Aorta (tissue), 5 donors: ENCODE results near the gene MRPS11. TPM values are rescaled to one million over a fixed set of nuclear protein-coding genes. Genes with fewer than 3 reads are reported as not detected.
"Not testable (repeated sequence)": the region's sequence is repeated elsewhere in the genome, so short reads cannot be mapped to it uniquely, and the experiment has no call there.

Source experiments
- ATAC-seq: fragments of 200-7000 bp; cut with Tn5 transposase; one replicate; pipeline ENCODE4 v1.9.1; 2022; ENCODE audit warnings: moderate library complexity; ENCODE audit not compliant: low FRiP score
- DNase-seq, 2 donors: peaks; one replicate each; pipeline ENCODE4 v3.0.0-alpha.2; 2020
- H3K27ac ChIP-seq, 2 donors: one replicate each; pipeline ENCODE4 v1.5.1; 2013; ENCODE audit warnings: low read length in 2 of 2, mild to moderate bottlenecking in 2 of 2, moderate library complexity in 2 of 2, control low read depth in 1 of 2, inconsistent platforms in 1 of 2, low read depth in 1 of 2
- H3K27me3 ChIP-seq, 2 donors: one replicate each; pipeline ENCODE4 v1.6.1; 2013; ENCODE audit warnings: control low read depth in 1 of 2, low read length in 1 of 2, mild to moderate bottlenecking in 1 of 2, moderate library complexity in 1 of 2; ENCODE audit not compliant: insufficient read depth in 2 of 2, control insufficient read depth in 1 of 2
- H3K36me3 ChIP-seq, 2 donors: one replicate each; pipeline ENCODE4 v1.6.1; 2013; ENCODE audit warnings: control low read depth in 1 of 2, low read length in 1 of 2, mild to moderate bottlenecking in 1 of 2; ENCODE audit not compliant: insufficient read depth in 2 of 2, control insufficient read depth in 1 of 2
- H3K4me1 ChIP-seq, 2 donors: one replicate each; pipeline ENCODE4 v1.6.1; 2013; ENCODE audit warnings: low read length in 2 of 2, control low read depth in 1 of 2, mild to moderate bottlenecking in 1 of 2, moderate library complexity in 1 of 2; ENCODE audit not compliant: insufficient read depth in 2 of 2, control insufficient read depth in 1 of 2
- H3K4me3 ChIP-seq, 2 donors: one replicate each; pipeline ENCODE4 v1.5.1; 2013; ENCODE audit warnings: low read length in 2 of 2, control low read depth in 1 of 2, mild to moderate bottlenecking in 1 of 2
- H3K9me3 ChIP-seq: one replicate; pipeline ENCODE4 v1.6.1; 2013; ENCODE audit warnings: mild to moderate bottlenecking, low read length; ENCODE audit not compliant: control insufficient read depth
- WGBS, 2 donors: extraction: QIAGEN DNeasy Blood & Tissue Kit; methylation state at CpG; one replicate each; pipeline ENCODE4 v1.1.7; 2013; 5-methylcytosine and 5-hydroxymethylcytosine counted together
- intact Hi-C, 2 donors: fragments of 100-400 bp; cut with DNase I; formaldehyde crosslinking; loops; one replicate each; pipeline versions ENCODE4 v1.14.2 to v1.15.0; 2022
- polyA plus RNA-seq, 2 donors: library from polyadenylated mRNA; stranded (reverse); fragments of 200-250 nt; gene quantifications; one replicate each; pipeline ENCODE4 v1.2.3, GENCODE V29; 2013
- total RNA-seq, 2 donors: library from RNA; stranded (reverse); fragmentation: NEBNext Ultra II Directional; extraction: Animal tissue kit (Norgen Biotek cat#: 25700); gene quantifications; one replicate each; pipeline ENCODE4 v1.2.1, GENCODE V29; 2021
- donor health status: healthy with polysubstance abuse.
- donor health status: Bipolar disorder and iron deficiency.
- donor health status: DM: no; HTN: no; CAD: no.
- donor health status: DM: no; HTN: no; CAD: no.
- donor health status: DM: yes; HTN: yes; CAD: no.

Gene MRPS11
- total and polyA plus RNA-seq, 4 donors = 24.9 to 42.4 (median 30.8) TPM

DNA sequence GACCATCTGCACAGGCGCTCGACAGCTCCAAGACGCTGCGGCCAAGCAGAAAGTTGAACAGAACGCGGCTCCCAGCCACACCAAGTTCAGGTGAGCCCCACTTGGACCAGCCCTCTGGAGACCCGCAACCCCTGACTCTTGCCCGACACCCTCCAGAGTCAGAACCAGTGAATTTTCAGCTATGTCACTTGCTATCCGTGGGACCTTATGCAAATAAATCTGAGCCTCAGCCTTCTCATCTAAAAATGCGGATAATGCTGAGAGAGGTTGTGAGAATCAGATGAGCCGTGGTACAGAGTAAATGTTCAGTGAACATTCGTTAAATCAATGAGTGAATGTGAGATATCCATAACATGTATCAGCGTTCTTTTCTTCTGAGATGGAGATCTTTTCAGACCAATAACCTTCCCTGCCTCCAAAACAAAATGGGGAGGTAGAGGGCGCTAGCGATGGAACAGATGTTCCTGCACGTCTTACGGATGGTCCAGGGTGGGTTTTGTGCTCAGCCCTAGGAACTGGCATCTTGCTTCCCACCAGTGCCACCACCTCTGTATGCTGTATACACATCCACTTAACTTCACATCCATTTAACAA, 524 bp downstream of the MRPS11 start:
- Histone ChIP-seq H3K27ac (no peak overlapping the region), H3K4me1 (peaks cover 0 to 5% of the 10 kb centered on the region in 2 donors), H3K36me3 (peaks cover 0 to 7% of the 10 kb centered on the region in 2 donors), H3K9me3 (no peaks in the 10 kb centered on the region), H3K27me3 (no peaks in the 10 kb centered on the region), H3K4me3 (peak overlapping the region; percentile 29 to 73)
- intact Hi-C loops = loop anchor here in 1 of 2 donors (5.0 kb wide), 1 partner anchor 154 kb away; the partner anchor contains the start of gene AEN
- ATAC-seq (no peak), DNase-seq (no peak)
- WGBS, 2 donors = 1% methylated on average over 17 of the region's 17 CpGs

GRCh38 chr15:88468721-88469120, 1.2 kb downstream of the MRPS11 start:
- ATAC-seq, H3K4me3 ChIP-seq, DNase-seq, H3K27me3 ChIP-seq, H3K4me1 ChIP-seq, H3K36me3 ChIP-seq, H3K27ac ChIP-seq, H3K9me3 ChIP-seq: not testable (repeated sequence)
- 96% methylated on average over 10 of the region's 10 CpGs for WGBS, 2 donors
- intact Hi-C loops = loop anchor here in 1 of 2 donors (5.0 kb wide), 1 partner anchor 154 kb away; the partner anchor contains the start of gene AEN

GRCh38 chr15:88469321-88469720, 1.8 kb downstream of the MRPS11 start:
- WGBS, 2 donors = 93 to 98% methylated on average over 2 of the region's 2 CpGs
- H3K27me3 ChIP-seq = no peaks in the 10 kb centered on the region
- peaks cover 0 to 5% of the 10 kb centered on the region in 2 donors for H3K4me1 ChIP-seq
- peaks cover 0 to 2% of the 10 kb centered on the region in 2 donors for H3K36me3 ChIP-seq
- no peaks in the 10 kb centered on the region for H3K9me3 ChIP-seq
- intact Hi-C loops = loop anchor here in 1 of 2 donors (5.0 kb wide), 1 partner anchor 153 kb away; the partner anchor contains the start of gene AEN
- H3K4me3 ChIP-seq = no peak overlapping the region
- no peak overlapping the region for H3K27ac ChIP-seq
- DNase-seq = no peak
- no peak for ATAC-seq

- H3K27ac ChIP-seq = no peak overlapping the region
- no peak overlapping the region for H3K4me3 ChIP-seq
- no peaks in the 10 kb centered on the region for H3K9me3 ChIP-seq
- DNase-seq (no peak), ATAC-seq (no peak)
- H3K4me1 ChIP-seq = peaks cover 0 to 5% of the 10 kb centered on the region in 2 donors
- intact Hi-C loops = no loop called here
- no peaks in the 10 kb centered on the region for H3K27me3 ChIP-seq
- H3K36me3 ChIP-seq = peaks cover 2% of the 10 kb centered on the region in 2 donors
- WGBS, 2 donors = 91% methylated on average over 6 of the region's 6 CpGs
Observed at GRCh38 chr15:88470625-88471372, 3.3 kb downstream of the MRPS11 start.

- H3K4me3 ChIP-seq = no peak overlapping the region
- no peaks in the 10 kb centered on the region for H3K9me3 ChIP-seq
- intact Hi-C loops = no loop called here
- ATAC-seq (no peak), DNase-seq (no peak)
- peaks cover 2% of the 10 kb centered on the region in 2 donors for H3K36me3 ChIP-seq
- 85 to 87% methylated on average over 4 of the region's 4 CpGs for WGBS, 2 donors
- H3K27me3 ChIP-seq = no peaks in the 10 kb centered on the region
- H3K4me1 ChIP-seq = peaks cover 0 to 5% of the 10 kb centered on the region in 2 donors
- H3K27ac ChIP-seq = no peak overlapping the region
Observed at GRCh38 chr15:88472225-88472624, 4.7 kb downstream of the MRPS11 start.

- H3K27me3 ChIP-seq, ATAC-seq, H3K27ac ChIP-seq, H3K4me1 ChIP-seq, H3K4me3 ChIP-seq, H3K9me3 ChIP-seq, DNase-seq, H3K36me3 ChIP-seq, intact Hi-C loops: not testable (repeated sequence)
- WGBS, 2 donors = 95 to 99% methylated on average over 4 of the region's 4 CpGs
Observed at GRCh38 chr15:88473661-88474293, 6.3 kb downstream of the MRPS11 start.

DNA sequence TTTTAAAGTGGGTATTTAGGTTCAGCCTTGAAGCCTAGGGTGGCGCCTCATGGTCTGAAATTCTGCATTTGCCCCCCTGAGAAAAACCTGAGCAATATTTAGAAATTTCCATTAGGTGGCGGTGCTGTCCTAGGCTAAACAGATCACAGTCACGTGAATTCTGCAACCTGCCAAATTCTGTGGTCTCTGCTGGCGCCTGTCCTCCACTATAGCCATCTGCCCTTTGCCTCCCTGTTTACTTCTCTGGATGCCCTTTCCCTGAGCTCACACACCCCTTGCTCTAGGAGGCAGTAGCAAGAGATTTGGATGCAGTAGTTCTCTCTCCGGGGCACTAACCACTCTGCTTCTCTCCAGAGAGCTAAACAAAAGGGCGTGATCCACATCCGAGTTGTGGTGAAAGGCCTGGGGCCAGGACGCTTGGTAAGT, 9.1 kb downstream of the MRPS11 start:
- DNase-seq = no peak

DNA sequence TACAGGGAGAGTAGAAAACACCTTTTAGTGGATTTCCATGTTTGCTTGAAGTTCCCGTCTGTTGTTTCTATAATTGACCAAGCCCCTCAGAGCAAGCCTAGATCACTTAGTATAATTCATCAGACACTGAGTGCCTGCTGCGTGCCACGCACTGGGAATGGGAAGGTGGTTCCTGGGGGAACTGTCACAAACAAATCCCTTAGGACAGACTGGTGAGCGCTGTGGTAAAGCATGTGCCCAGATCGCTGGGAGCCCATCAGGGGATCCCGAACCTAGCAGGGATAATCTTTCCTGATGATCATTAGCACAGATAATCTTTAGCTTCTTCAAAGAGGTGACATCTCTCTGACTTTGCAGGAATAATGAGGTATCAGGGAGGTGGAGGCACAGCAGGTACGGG, 9.6 kb downstream of the MRPS11 start:
- DNase-seq (no peak), ATAC-seq (no peak)
- H3K4me3 ChIP-seq = no peak overlapping the region
- intact Hi-C loops = no loop called here
- H3K4me1 ChIP-seq = no peaks in the 10 kb centered on the region
- 90 to 91% methylated on average over 7 of the region's 7 CpGs for WGBS, 2 donors
- no peaks in the 10 kb centered on the region for H3K27me3 ChIP-seq
- no peak overlapping the region for H3K27ac ChIP-seq
- H3K36me3 ChIP-seq = peaks cover 2 to 5% of the 10 kb centered on the region in 2 donors
- no peaks in the 10 kb centered on the region for H3K9me3 ChIP-seq

More for the DNA sequence above, 9.1 kb downstream of the MRPS11 start:
- Histone ChIP-seq H3K4me1 (no peaks in the 10 kb centered on the region), H3K27me3 (no peaks in the 10 kb centered on the region), H3K9me3 (no peaks in the 10 kb centered on the region), H3K27ac (no peak overlapping the region), H3K36me3 (peaks cover 2 to 5% of the 10 kb centered on the region in 2 donors), H3K4me3 (no peak overlapping the region)
- intact Hi-C loops = no loop called here
- ATAC-seq = no peak
- WGBS, 2 donors = 61 to 66% methylated on average over 8 of the region's 8 CpGs
